Measurements from ENCODE around the gene TCEA3. TPM values are rescaled to one million over a fixed set of nuclear protein-coding genes. Genes with fewer than 3 reads are reported as not detected.

Gene TCEA3
- total and polyA plus RNA-seq, 2 of the 4 experiments (the other 2 are of a cell fraction) = 3.0 to 6.3 TPM

- H3K9me3 ChIP-seq (ENCODE audit: control insufficient read depth, insufficient read depth, low read length) = no peaks in the 10 kb centered on the region
- dilution Hi-C loops (cut with HindIII; ENCODE audit: low sequenced_read_pairs, unreplicated experiment) (no loop called here), intact Hi-C loops (cut with micrococcal nuclease) (no loop called here), in situ Hi-C loops (cut with MboI; ENCODE audit: low sequenced_read_pairs) (no loop called here)
- H3K14ac ChIP-seq (replicated peaks; ENCODE audit: low read depth, low read length) = no peak overlapping the region
- ChIA-PET CTCF (no interaction called here), POLR2A (ENCODE audit: unreplicated experiment) (interaction anchor here (0.6 kb wide), 1 partner anchor 46 kb away, joined by 5 read pairs; no protein-coding TSS in a partner anchor)
- H3K36me3 ChIP-seq (ENCODE audit: control insufficient read depth, insufficient read depth, low read length) = 0 out of 2 replicates have a peak, but pooled peaks cover 1% of the 10 kb centered on the region
- TF ChIP-seq SMC3 (IDR thresholded peaks at IDR 0.05; ENCODE audit: low read depth, low read length) (no peak), MXI1 (IDR thresholded peaks at IDR 0.05; ENCODE audit: borderline replicate concordance, low read depth, low read length) (no peak), CEBPB (IDR thresholded peaks at IDR 0.05; ENCODE audit: low read depth, low read length) (no peak), RAD21 (IDR thresholded peaks at IDR 0.05; ENCODE audit: low read length) (no peak), MAFK (IDR thresholded peaks at IDR 0.05; ENCODE audit: low read depth, low read length) (no peak), BHLHE40 (IDR thresholded peaks at IDR 0.05; ENCODE audit: low read depth, low read length) (no peak)
- no peak overlapping the region for H2BK5ac ChIP-seq (ENCODE audit: low read depth, low read length, poor library complexity, severe bottlenecking)
- H4K5ac ChIP-seq (ENCODE audit: low read depth, low read length) = no peak overlapping the region
- H3K27ac ChIP-seq (ENCODE audit: insufficient read depth, low read length) = no peak overlapping the region
- no peak overlapping the region for H3K56ac ChIP-seq (ENCODE audit: extremely low read depth, insufficient read depth, low read length)
- H3K4ac ChIP-seq (ENCODE audit: low read depth, low read length) = peak overlapping the region; percentile 25
- ATAC-seq (ENCODE audit: low read depth) (no peak; the same call in 1 of the 2 replicates), DNase-seq (peak; percentile 51)
- H2BK120ac ChIP-seq (ENCODE audit: low read depth, low read length) = no peak overlapping the region
- no peak overlapping the region for H2BK15ac ChIP-seq (ENCODE audit: low read depth, low read length)
- H2BK20ac ChIP-seq (ENCODE audit: low read depth, low read length) = no peak overlapping the region
- no peak overlapping the region for H3K4me3 ChIP-seq (ENCODE audit: insufficient read depth, low read depth, low read length)
- H3K4me2 ChIP-seq (ENCODE audit: low read depth, low read length) = no peak overlapping the region
- no peak overlapping the region for H3K9ac ChIP-seq (ENCODE audit: low read depth, low read length)
- no TSS peak for BruUV-seq (replicated peaks)
- no peak overlapping the region for H2AFZ ChIP-seq (replicated peaks; ENCODE audit: low read length, poor library complexity)
- no peaks in the 10 kb centered on the region for H3K27me3 ChIP-seq (ENCODE audit: control insufficient read depth, insufficient read depth, low read length)
- no peak overlapping the region for H2AK9ac ChIP-seq (replicated peaks; ENCODE audit: low read depth, low read length, poor library complexity)
- H4K8ac ChIP-seq (ENCODE audit: low read depth in 2 of 2, low read length in 2 of 2) = no peak overlapping the region
- peaks cover 34% of the 10 kb centered on the region for H4K20me1 ChIP-seq (ENCODE audit: insufficient read depth, low read length)
- WGBS, 2 experiments (ENCODE audit: extremely low coverage in 2 of 2, insufficient read length in 1 of 2) = 100% methylated on average over 1 of the region's 6 CpGs; no CpG with 5 or more reads in 1 of the 2 experiments
- H2AK5ac ChIP-seq (ENCODE audit: low read depth, low read length) = no peak overlapping the region; the same call in 1 of the 2 replicates
- H3K79me1 ChIP-seq (ENCODE audit: low read depth in 1 of 2, low read length in 2 of 2) = peaks cover 5 to 70% of the 10 kb centered on the region in 2 experiments; a peak in 3 of 4 replicates
- no peak overlapping the region for H3K18ac ChIP-seq (ENCODE audit: low read depth, low read length)
- no peak overlapping the region for H4K91ac ChIP-seq (ENCODE audit: insufficient read depth, low read depth, low read length)
- 0 out of 2 replicates have a peak overlapping the region, but pooled peaks have one; percentile 1 for H3K23ac ChIP-seq (ENCODE audit: low read depth, low read length)
- peaks cover 15% of the 10 kb centered on the region for H3K9me1 ChIP-seq (ENCODE audit: insufficient read depth, low read length)
- peaks cover 18% of the 10 kb centered on the region for H3K4me1 ChIP-seq (ENCODE audit: control insufficient read depth, insufficient read depth, low read length)
Observed at GRCh38 chr1:23473037-23473800, 48.7 kb upstream of the TCEA3 start.

Data from IMR-90 (cell line).